NOMO-1 (cell line): Measurements from ENCODE around the gene USE1.

Experiments used
- DNase-seq, 2 experiments: peaks; one replicate each; lab custom pipeline; 2025; ENCODE audit not compliant: unreplicated experiment in 2 of 2; lab: John Stamatoyannopoulos, UW

The USE1 gene

GRCh38 chr19:17256130-17256529, 41.0 kb downstream of the USE1 start:
- DNase-seq, result no peak

GRCh38 chr19:17259118-17259780, 44.1 kb downstream of the USE1 start:
- no peak for DNase-seq

- DNase-seq, result no peak
Observed at GRCh38 chr19:17259934-17260333, 44.8 kb downstream of the USE1 start.

- peak; percentile 76 to 78 for DNase-seq
Observed at GRCh38 chr19:17260842-17261325, 45.7 kb downstream of the USE1 start.

GRCh38 chr19:17262557-17262956, 47.4 kb downstream of the USE1 start:
- no peak for DNase-seq

- no peak for DNase-seq
Observed at GRCh38 chr19:17263712-17264640, 48.8 kb downstream of the USE1 start.

- DNase-seq, result no peak
Observed at GRCh38 chr19:17264641-17264979, 49.5 kb downstream of the USE1 start, which contains the start of gene USHBP1. Gene USHBP1, minus strand, starts transcription at chr19:17264745. Its CDS starts 446 bp downstream, at chr19:17264299.

- no peak for DNase-seq
Observed at GRCh38 chr19:17266026-17266425, 50.9 kb downstream of the USE1 start.

GRCh38 chr19:17266589-17266974, 51.4 kb downstream of the USE1 start:
- DNase-seq, result peak in 1 of 2 experiments; percentile 74

- peak; percentile 99 to 100 for DNase-seq
Observed at GRCh38 chr19:17266975-17267788, 52.0 kb downstream of the USE1 start, which contains the start of gene BABAM1. Gene BABAM1, plus strand, starts transcription at chr19:17267443. Its CDS starts 1,364 bp downstream, at chr19:17268807.

- no peak for DNase-seq
Observed at GRCh38 chr19:17268754-17269153, 53.6 kb downstream of the USE1 start.
